Fibroblast of pulmonary artery (primary cell): ENCODE data around the gene TBC1D16.

Source experiments
- DNase-seq: peaks from one replicate; pipeline ENCODE4 v3.0.0-alpha.2; 2010; ENCODE audit warnings: low read depth
- H3K4me3 ChIP-seq: replicated peaks from 2 replicates; pipeline ENCODE4 v1.5.1; 2011; ENCODE audit warnings: low read depth, mild to moderate bottlenecking, control low read depth, low read length, moderate library complexity
- CTCF ChIP-seq: IDR thresholded peaks from 2 replicates; pipeline ENCODE4 v1.5.1; 2011; ENCODE audit warnings: mild to moderate bottlenecking, control low read depth, low read length, inconsistent platforms; ENCODE audit errors: missing control alignments

Gene TBC1D16

GRCh38 chr17:79916991-79917901 is 118.4 kb downstream of the TBC1D16 start:
- DNase-seq = no peak
- no peak for TF ChIP-seq CTCF
- no peak overlapping the region for H3K4me3 ChIP-seq

GRCh38 chr17:79916506-79916905 is 119.2 kb downstream of the TBC1D16 start:
- TF ChIP-seq CTCF = no peak
- no peak for DNase-seq
- no peak overlapping the region for H3K4me3 ChIP-seq

GRCh38 chr17:79915850-79916430 is 119.7 kb downstream of the TBC1D16 start:
- TF ChIP-seq CTCF = peak; percentile 23
- peak; percentile 38 for DNase-seq
- H3K4me3 ChIP-seq = no peak overlapping the region

GRCh38 chr17:79914813-79915740 is 120.6 kb downstream of the TBC1D16 start:
- TF ChIP-seq CTCF = no peak
- DNase-seq = no peak
- H3K4me3 ChIP-seq = no peak overlapping the region

- no peak overlapping the region for H3K4me3 ChIP-seq
- no peak for DNase-seq
- TF ChIP-seq CTCF = no peak
These were observed 121.5 kb downstream of the TBC1D16 start for GRCh38 chr17:79913896-79914812.

GRCh38 chr17:79913451-79913850 is 122.2 kb downstream of the TBC1D16 start:
- DNase-seq = no peak
- TF ChIP-seq CTCF = no peak

More at GRCh38 chr17:79913451-79913850, 122.2 kb downstream of the TBC1D16 start:
- H3K4me3 ChIP-seq = no peak overlapping the region
